ENCODE results near the gene SMAGP. TPM values are rescaled to one million over a fixed set of nuclear protein-coding genes. Genes with fewer than 3 reads are reported as not detected.

The SMAGP gene
- total and polyA plus RNA-seq, 4 donors: 2.4 to 6.4 (median 4.2) TPM

- TF ChIP-seq REST (IDR thresholded peaks at IDR 0.05): no peak
- TF ChIP-seq GABPA (IDR thresholded peaks at IDR 0.05 in 1 of 2, conservative IDR thresholded peaks at IDR 0.05 in 1 of 2): no peak
Measured at GRCh38 chr12:51199366-51199945, 70.8 kb downstream of the SMAGP start (continued).

GRCh38 chr12:51198568-51199365, 71.4 kb downstream of the SMAGP start:
- H3K4me3 ChIP-seq (ENCODE audit: low read depth in 1 of 3, low read length in 3 of 3): no peak overlapping the region
- no peaks in the 10 kb centered on the region for H3K27me3 ChIP-seq (ENCODE audit: control insufficient read depth in 4 of 4, insufficient read depth in 4 of 4, low read length in 3 of 4)
- no peak overlapping the region for H3K9ac ChIP-seq (ENCODE audit: low read depth in 1 of 2, low read length in 2 of 2)
- no peak for TF ChIP-seq MAX (IDR thresholded peaks at IDR 0.05)
- TF ChIP-seq EGR1 (IDR thresholded peaks at IDR 0.05; ENCODE audit: low read depth in 2 of 2): no peak
- TF ChIP-seq YY1 (IDR thresholded peaks at IDR 0.05): no peak
- no peak for TF ChIP-seq NR2F2 (IDR thresholded peaks at IDR 0.05)
- no peak for TF ChIP-seq FOXA1 (IDR thresholded peaks at IDR 0.05)
- no peak for TF ChIP-seq JUND (IDR thresholded peaks at IDR 0.05)
- TF ChIP-seq HNF4G (IDR thresholded peaks at IDR 0.05): no peak
- no peak for TF ChIP-seq FOXA2 (IDR thresholded peaks at IDR 0.05)
- no peak for TF ChIP-seq ZBTB33 (IDR thresholded peaks at IDR 0.05)
- no peak for TF ChIP-seq RXRA (IDR thresholded peaks at IDR 0.05)
- no peak for TF ChIP-seq SP1 (IDR thresholded peaks at IDR 0.05)
- 91% methylated on average over 16 of the region's 16 CpGs for WGBS
- H3K9me3 ChIP-seq (ENCODE audit: control insufficient read depth in 4 of 4, low read length in 3 of 4): no peaks in the 10 kb centered on the region
- H3K27ac ChIP-seq (ENCODE audit: low read depth in 1 of 2, low read length in 2 of 2): no peak overlapping the region
- no peak for DNase-seq (ENCODE audit: low spot score)
- peaks cover 0 to 2% (median 0%) of the 10 kb centered on the region in 4 donors for H3K4me1 ChIP-seq (ENCODE audit: control insufficient read depth in 4 of 4, insufficient read depth in 4 of 4, low read length in 3 of 4)
- H3K36me3 ChIP-seq (ENCODE audit: control insufficient read depth in 4 of 4, insufficient read depth in 3 of 4, low read depth in 1 of 4, low read length in 3 of 4): no peaks in the 10 kb centered on the region

All from liver (tissue), 9 donors.